ENCODE data around the gene CELF2.
"Not testable (repeated sequence)": the region's sequence is repeated elsewhere in the genome, so short reads cannot be mapped to it uniquely, and the experiment has no call there.

Gene CELF2

GRCh38 chr10:11177926-11178471 is 160.3 kb downstream of the CELF2 start:
- DNase-seq, result no peak

- DNase-seq, result no peak
Measured at GRCh38 chr10:11178606-11179515, 161.2 kb downstream of the CELF2 start.

- DNase-seq, result no peak
Measured at GRCh38 chr10:11179516-11180105, 161.9 kb downstream of the CELF2 start.

- DNase-seq, result no peak
Measured at GRCh38 chr10:11180228-11180627, 162.6 kb downstream of the CELF2 start.

GRCh38 chr10:11181978-11182377 is 164.3 kb downstream of the CELF2 start:
- no peak for DNase-seq

- no peak for DNase-seq
Measured at GRCh38 chr10:11183015-11183414, 165.3 kb downstream of the CELF2 start.

GRCh38 chr10:11184093-11184492 is 166.4 kb downstream of the CELF2 start:
- no peak for DNase-seq

GRCh38 chr10:11185128-11185665 is 167.5 kb downstream of the CELF2 start:
- DNase-seq, result not testable (repeated sequence)

GRCh38 chr10:11186374-11186773 is 168.7 kb downstream of the CELF2 start:
- DNase-seq, result no peak

- no peak for DNase-seq
Measured at GRCh38 chr10:11189582-11190376, 172.1 kb downstream of the CELF2 start.

GRCh38 chr10:11191190-11191589 is 173.5 kb downstream of the CELF2 start:
- DNase-seq, result no peak

GRCh38 chr10:11191678-11192077 is 174.0 kb downstream of the CELF2 start:
- no peak for DNase-seq

- DNase-seq, result no peak
Measured at GRCh38 chr10:11192304-11193000, 174.8 kb downstream of the CELF2 start.

GRCh38 chr10:11193001-11193551 is 175.4 kb downstream of the CELF2 start:
- DNase-seq, result no peak

- no peak for DNase-seq
Measured at GRCh38 chr10:11194859-11195586, 177.4 kb downstream of the CELF2 start.

GRCh38 chr10:11195623-11196022 is 178.0 kb downstream of the CELF2 start:
- no peak for DNase-seq

- no peak for DNase-seq
Measured at GRCh38 chr10:11197266-11197712, 179.6 kb downstream of the CELF2 start.

GRCh38 chr10:11197878-11198277 is 180.2 kb downstream of the CELF2 start:
- DNase-seq, result no peak

- DNase-seq, result no peak
Measured at GRCh38 chr10:11201911-11202310, 184.2 kb downstream of the CELF2 start.

GRCh38 chr10:11204351-11204942 is 186.8 kb downstream of the CELF2 start:
- peak; percentile 67 for DNase-seq

Measured in eye (tissue), 1 donor.